Suppressor macrophage treated with lipopolysaccharide for 1 hour (primary cell): ENCODE results near the gene DUSP3.
A peak's percentile ranks its signal among the peaks of the same experiment; 100 is the strongest.

Experiments used
- DNase-seq, 3 donors: peaks; one replicate each; pipeline ENCODE4 v3.0.0-alpha.2; 2020 to 2022

DUSP3 gene

GRCh38 chr17:43768382-43768781 lies 10.4 kb downstream of the DUSP3 start:
- DNase-seq, result peak; percentile 83 to 85 (median 83)

GRCh38 chr17:43767713-43768059 lies 11.1 kb downstream of the DUSP3 start:
- no peak for DNase-seq

DNA sequence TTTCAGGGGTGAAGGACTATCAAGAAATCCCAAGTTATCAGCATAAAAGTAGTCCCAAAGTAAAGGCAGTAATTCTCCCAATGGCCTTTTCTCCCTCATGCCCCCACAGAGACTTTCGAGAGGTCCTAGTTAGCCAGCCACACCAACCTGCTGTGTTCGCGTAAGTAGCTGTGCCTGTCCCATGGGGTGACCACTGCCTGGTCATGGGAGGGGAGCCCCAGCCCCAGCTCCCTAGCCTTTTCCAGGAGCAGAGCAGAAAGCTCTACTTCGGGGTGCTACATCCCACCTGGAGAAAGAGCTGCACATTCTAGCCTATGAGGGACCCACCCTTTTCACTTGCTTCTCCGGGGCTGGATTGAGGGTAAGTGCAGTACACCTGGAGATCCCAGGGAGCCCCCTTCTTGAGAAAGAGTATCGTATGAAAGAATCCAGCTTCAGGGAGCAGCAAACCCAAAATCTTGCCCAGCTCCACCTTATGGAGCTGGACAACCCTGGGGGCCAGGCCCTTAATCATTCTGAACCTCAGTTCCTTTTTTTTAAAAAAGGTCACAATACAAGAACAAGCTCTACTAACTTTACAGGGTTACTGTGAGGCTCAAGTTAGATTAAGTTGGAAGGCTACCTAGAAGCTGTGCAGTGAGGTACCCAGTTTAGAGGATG lies 11.6 kb downstream of the DUSP3 start:
- DNase-seq, result no peak

DNA sequence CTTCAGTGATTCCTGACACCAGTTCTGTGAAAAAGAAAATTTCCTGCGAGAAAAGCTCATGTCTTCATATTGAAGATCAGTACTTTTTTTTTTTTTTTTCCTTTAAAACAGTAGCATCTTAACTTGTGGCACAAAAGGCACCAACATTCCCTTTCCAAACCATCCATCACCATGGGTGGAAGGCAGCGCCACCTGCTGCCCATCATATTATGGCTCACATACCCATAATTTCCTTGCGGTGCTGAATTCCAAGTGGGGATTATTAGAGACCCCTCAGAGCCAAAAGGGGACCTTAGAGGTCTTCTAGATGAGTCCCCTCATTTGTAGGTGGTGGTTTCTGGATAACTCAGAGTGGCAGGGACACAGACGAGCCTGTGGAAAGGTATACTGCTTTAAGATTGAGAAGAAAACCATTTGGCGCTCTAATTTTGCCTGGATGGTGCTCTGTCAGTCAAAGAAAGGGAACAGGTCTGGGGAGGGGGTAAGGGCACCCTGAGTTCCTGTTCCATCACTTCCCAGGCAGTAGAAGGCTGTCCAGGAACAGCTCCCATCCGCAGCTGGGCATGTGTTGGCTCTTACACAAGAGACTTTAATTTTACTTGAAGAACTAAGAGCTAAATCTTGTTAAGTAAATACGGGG lies 12.2 kb downstream of the DUSP3 start:
- peak; percentile 73 to 81 (median 81) for DNase-seq

GRCh38 chr17:43760254-43760852 lies 18.4 kb downstream of the DUSP3 start:
- peak; percentile 91 to 94 (median 94) for DNase-seq

DNA sequence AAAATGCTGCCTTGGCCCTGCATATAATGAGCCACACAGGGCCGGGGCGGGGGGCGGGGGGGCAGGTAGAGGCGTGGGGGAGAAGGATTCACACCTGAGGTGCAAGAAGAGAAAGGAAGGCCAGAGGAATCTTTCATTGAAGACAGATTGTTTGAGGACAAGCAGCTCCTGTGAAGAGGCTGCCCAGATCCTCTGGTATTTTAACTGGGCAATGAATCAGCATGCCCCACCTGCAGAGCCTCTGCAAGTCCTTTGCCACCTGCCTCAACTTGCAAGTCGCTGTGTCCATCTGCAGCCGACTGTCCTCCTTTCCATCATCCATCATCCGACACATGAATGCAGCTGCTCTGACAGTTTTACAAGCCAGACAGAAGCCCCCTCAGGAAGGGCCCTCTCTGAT lies 18.9 kb downstream of the DUSP3 start:
- DNase-seq, result no peak

- DNase-seq, result no peak
Measured at GRCh38 chr17:43758497-43759174, 20.1 kb downstream of the DUSP3 start, which contains the start of gene SOST. SOST (minus strand) TSS chr17:43758791; CDS start chr17:43758741, 50 bp downstream.

GRCh38 chr17:43758086-43758485 lies 20.7 kb downstream of the DUSP3 start:
- DNase-seq, result no peak

DNA sequence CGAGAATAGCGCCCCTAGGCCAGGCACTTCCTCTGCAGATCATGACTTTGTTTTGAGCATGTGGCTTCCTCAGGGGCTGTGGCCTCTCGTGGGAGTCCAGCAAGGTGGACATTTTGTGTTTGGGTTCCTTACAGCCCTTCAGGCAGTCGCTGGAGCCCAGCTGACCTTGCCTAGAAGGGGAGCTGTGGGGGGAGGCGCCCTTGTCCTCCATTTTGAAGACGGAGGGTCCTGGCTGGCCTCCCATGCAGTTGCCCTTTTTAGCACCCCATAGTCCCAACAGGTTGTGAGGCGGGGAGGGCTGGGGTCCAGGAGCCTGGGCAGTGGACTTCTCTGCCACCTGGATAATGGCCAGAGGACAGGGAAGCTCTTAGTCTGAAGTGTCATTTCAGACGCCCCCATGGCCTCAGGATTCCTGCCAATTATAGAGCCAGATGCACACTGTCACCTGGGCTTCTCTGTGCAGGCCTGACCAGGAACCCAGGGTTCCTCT lies 21.6 kb downstream of the DUSP3 start:
- no peak for DNase-seq

DNA sequence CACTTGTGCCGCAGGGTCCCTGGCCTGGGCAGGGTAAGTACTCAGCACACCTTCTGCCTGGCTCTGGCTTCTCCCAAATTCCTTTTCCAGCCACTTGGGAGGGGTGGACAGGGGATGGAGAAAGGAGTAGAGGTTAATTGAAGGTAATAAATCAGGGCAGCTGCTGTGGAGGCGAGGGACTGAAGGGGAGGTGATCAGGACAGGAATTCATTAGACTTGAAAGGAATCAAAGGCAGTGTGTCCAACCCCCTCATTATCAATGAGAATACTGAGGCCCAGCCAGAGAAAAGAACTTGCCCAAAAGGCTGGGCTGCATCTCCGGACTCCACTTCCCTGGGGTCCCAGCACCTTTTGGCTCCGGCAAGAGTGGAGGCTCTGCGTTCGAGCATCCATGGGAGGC lies 22.6 kb downstream of the DUSP3 start:
- DNase-seq, result no peak

GRCh38 chr17:43755389-43755875 lies 23.3 kb downstream of the DUSP3 start:
- peak in 1 of 3 donors; percentile 52 for DNase-seq

DNA sequence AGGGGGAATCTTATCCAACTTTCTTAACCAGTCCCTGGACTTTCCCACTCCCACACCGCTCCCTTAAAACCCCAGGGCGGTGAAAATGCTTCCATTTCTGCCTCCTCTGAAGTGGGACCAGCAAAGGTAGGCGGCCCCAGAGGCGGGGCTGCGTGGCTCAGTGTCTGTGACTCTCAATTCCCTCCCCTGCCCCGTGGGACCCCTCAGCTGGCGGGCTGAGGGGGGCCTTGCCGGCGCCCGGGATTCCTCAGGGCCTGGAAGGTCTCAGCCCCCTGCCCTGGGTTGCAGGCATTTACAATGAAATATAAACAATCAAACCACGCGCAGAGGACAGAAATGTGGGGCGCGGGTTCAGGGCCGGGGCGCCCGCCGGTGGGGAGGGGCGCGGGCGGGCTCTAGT lies 23.8 kb downstream of the DUSP3 start:
- peak in 1 of 3 donors; percentile 23 for DNase-seq

DNA sequence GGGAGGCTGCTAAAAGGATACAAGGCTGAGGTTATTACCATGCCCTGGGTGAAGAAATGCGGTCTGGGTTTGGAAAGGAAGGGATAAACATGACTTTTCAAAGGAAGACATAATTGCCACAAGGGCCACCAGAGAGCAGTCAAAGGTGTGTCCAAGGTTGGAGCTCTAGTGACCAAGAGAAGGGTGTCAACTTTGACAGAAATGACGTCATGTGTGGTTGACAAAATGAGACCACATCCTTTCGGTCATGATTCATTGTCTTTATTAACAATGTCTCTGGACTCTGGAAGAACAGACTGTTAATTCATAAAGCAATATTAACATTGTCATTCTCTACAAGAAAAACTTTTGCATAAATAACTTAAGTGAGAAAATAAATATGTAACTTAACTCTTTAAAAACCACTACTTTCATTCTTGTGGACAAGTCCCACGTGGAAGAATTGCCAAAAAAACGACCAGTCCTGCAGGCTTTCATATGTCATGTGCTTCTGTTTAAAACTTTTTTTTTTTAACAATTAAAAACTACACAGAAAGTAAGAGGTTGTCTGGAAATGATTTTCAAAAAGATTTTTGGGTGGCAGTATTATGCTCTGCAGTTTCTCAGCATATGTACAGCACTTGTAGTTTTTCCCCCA lies 25.2 kb downstream of the DUSP3 start:
- DNase-seq, result peak; percentile 42 to 71 (median 60)

DNA sequence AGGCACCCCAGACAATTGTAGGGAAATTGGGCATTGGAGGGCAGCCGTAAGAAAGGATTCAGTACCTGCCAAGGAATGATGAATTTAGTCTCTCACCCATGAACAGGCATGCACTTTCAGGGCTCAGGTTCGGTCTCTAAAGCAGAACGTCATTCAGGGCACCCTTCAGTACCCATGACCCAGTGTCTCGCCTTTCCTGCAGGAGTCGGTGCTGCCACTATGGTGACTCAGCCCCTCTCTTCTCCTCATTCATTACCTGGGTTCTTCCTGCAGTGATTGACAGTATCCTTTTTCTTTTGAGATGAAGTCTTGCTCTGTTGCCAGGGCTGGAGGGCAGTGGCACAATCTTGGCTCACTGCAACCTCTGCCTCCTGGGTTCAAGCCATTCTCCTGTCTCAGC lies 28.6 kb downstream of the DUSP3 start:
- DNase-seq, result no peak

DNA sequence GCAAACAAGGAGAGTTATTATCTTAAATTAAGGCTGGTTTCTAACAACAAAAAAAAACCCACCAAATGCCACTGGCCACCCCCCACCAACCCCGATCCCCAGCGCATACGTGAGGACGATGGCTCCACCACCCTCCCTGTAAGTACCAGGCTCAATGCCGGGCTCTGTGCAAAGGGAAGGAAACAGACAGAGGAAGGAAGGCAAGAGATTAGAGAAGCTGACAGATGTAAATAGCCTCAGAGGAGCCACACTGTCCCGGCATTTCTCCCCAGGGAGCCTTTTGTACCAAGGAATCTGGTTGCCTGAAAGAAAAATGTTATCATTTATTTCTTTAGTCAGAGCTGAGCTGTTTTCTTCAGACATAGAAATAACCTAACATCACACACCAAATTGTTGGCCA lies 33.2 kb downstream of the DUSP3 start:
- DNase-seq, result no peak

DNA sequence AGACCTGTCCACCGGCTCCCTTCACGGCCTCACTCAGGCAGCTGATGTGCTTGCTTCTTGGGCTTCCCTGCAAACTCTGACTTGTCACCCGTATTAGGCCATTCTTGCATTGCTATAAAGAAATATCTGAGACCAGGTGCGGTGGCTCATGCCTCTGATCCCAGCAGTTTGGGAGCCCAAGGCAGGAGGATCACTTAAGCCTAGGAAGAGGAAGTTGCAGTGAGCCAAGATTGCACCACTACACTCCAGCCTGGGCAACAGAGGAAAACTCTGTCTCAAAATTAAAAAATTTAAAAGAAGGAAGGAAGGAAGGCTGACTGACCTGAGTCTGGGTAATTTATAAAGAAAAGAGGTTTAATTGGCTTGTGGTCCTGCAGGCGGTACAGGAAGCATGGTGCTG lies 37.1 kb downstream of the DUSP3 start:
- peak in 2 of 3 donors; percentile 46 to 53 for DNase-seq

DNA sequence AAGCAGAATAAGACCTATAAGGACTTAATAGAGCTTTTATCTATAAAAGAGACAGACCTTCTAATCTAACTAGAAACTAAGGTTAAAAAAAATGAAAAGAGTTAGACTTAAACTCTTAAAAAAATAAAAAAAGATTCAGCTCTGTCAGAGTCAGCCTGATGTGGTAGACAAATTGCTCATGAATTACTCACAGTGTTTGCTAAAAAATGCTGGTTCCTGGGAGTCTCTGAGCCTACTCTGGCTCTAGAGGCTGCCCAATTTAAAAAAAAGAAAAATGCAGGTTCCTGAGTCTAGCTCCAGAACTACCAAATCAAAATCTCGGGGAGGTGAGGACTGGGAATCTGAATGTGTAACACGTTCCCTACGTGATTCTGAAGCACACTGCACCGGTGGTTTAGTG lies 38.2 kb downstream of the DUSP3 start:
- DNase-seq, result no peak

GRCh38 chr17:43737722-43738121 lies 41.1 kb downstream of the DUSP3 start:
- no peak for DNase-seq

DNA sequence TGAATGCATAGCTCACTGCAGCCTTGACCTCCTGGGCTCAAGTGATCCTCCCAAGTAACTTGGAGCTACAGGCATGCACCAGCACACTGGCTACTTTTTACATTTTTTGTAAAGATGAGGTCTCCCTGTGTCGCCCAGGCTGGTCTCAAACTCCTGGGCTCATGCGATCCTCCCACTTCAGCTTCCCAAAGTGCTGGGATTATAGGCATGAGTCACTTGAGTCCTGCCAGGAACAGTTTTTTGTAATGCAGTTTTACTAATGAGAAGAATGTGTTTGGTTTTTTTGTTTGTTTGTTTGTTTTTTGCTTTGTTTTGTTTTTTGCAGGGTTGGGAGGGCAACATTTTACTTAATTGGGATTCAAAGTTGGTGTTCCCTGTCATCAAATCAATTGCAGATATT lies 42.4 kb downstream of the DUSP3 start:
- DNase-seq, result no peak

DNA sequence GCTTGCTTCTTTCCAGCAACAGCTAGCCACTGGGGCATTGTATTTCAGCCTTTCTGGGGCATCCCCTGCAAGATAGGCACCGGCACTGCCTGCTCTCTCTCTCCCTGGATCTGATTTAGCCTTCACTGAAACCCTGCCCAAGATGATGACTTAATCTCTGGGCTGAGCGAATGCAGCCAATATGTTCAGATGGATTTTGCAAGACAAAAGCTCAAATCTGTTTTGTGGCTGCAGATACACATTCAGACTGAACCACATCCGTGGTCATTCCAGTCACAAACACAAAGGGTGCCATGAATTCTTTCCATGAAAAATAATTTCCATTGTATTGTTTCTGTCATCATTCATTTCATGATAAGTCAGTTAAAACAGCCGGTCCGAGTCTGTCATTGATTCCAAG lies 44.4 kb downstream of the DUSP3 start:
- DNase-seq, result no peak

GRCh38 chr17:43733956-43734355 lies 44.8 kb downstream of the DUSP3 start:
- DNase-seq, result no peak

- DNase-seq, result peak; percentile 37 to 47 (median 39)
Measured at GRCh38 chr17:43732958-43733357, 45.8 kb downstream of the DUSP3 start.

- no peak for DNase-seq
Measured at GRCh38 chr17:43728081-43728480, 50.7 kb downstream of the DUSP3 start.
